Measurements from ENCODE around the gene ZBTB6.

- no peak for TF ChIP-seq RFX5 (IDR thresholded peaks at IDR 0.05; ENCODE audit: low read depth, low read length)
- no peak for TF ChIP-seq CTCF (conservative IDR thresholded peaks at IDR 0.05; ENCODE audit: low read depth, low read length)
- TF ChIP-seq POLR2A (IDR thresholded peaks at IDR 0.05; ENCODE audit: low read depth, low read length) = no peak
- TF ChIP-seq MXI1 (IDR thresholded peaks at IDR 0.05; ENCODE audit: borderline replicate concordance, low read depth, low read length) = no peak
- no peak for TF ChIP-seq MAFK (IDR thresholded peaks at IDR 0.05; ENCODE audit: low read depth, low read length)
- no peak for TF ChIP-seq BHLHE40 (IDR thresholded peaks at IDR 0.05; ENCODE audit: low read depth, low read length)
- no peak for TF ChIP-seq FOS (IDR thresholded peaks at IDR 0.05; ENCODE audit: low read depth, low read length)
- no peak for TF ChIP-seq CEBPB (IDR thresholded peaks at IDR 0.05; ENCODE audit: low read depth, low read length)
Measured at GRCh38 chr9:122936464-122936863, 23.3 kb upstream of the ZBTB6 start.

All from IMR-90 (cell line).